H1 (cell line): ENCODE data around the gene NBPF10. TPM values are rescaled to one million over a fixed set of nuclear protein-coding genes. Genes with fewer than 3 reads are reported as not detected.
"Not testable (repeated sequence)": the region's sequence is repeated elsewhere in the genome, so short reads cannot be mapped to it uniquely, and the experiment has no call there.

Source experiments
- CTCF ChIA-PET: fragments of 300-600 bp; sonication (Branson Sonifier 250); formaldehyde crosslinking; loops from one replicate; lab custom pipeline; 2021; ENCODE audit not compliant: partially characterized antibody; lab: Charles Lee
- POLR2A ChIA-PET: fragments of 300-600 bp; sonication (Branson Sonifier 250); formaldehyde crosslinking; loops from one replicate; lab custom pipeline; 2021; ENCODE audit warnings: inconsistent platforms; ENCODE audit not compliant: partially characterized antibody; lab: Charles Lee
- DNase-seq, 2 experiments: peaks; one replicate each; pipeline versions ENCODE4 v3.0.0 to v3.0.0-alpha.2; 2010 to 2022; ENCODE audit warnings: low spot score in 2 of 2, low read depth in 1 of 2, mixed read lengths in 1 of 2
- FAIRE-seq: peaks from 2 replicates; lab custom pipeline; 2011; peaks lifted over from hg19 to GRCh38; lab: Jason Lieb, UNC
- H2AFZ ChIP-seq: 2 replicates; pipeline ENCODE4 v1.8.1; 2012; ENCODE audit warnings: low read length, inconsistent platforms
- H2AK5ac ChIP-seq: 2 replicates; pipeline ENCODE4 v1.6.1; 2013; ENCODE audit warnings: low read depth, low read length
- H2BK120ac ChIP-seq: replicated peaks from 2 replicates; pipeline ENCODE3; 2013; ENCODE audit warnings: low read depth, low read length, inconsistent platforms
- H2BK12ac ChIP-seq: 2 replicates; pipeline ENCODE4 v1.6.1; 2013; ENCODE audit warnings: low read depth, low read length
- H2BK15ac ChIP-seq: 2 replicates; pipeline ENCODE4 v1.6.1; 2013; ENCODE audit warnings: low read length
- H2BK20ac ChIP-seq: 2 replicates; pipeline ENCODE4 v1.6.1; 2013; ENCODE audit warnings: low read length
- H2BK5ac ChIP-seq: 2 replicates; pipeline ENCODE4 v1.6.1; 2013; ENCODE audit warnings: low read depth, low read length
- H3K14ac ChIP-seq: 2 replicates; pipeline ENCODE4 v1.6.1; 2013; ENCODE audit warnings: inconsistent platforms; ENCODE audit not compliant: insufficient read length
- H3K18ac ChIP-seq: 2 replicates; pipeline ENCODE4 v1.6.1; 2013; ENCODE audit warnings: low read length; ENCODE audit errors: extremely low read depth
- H3K23ac ChIP-seq: 2 replicates; pipeline ENCODE4 v1.6.1; 2013; ENCODE audit warnings: inconsistent platforms; ENCODE audit not compliant: insufficient read length
- H3K23me2 ChIP-seq: 2 replicates; pipeline ENCODE4 v1.6.1; 2013; ENCODE audit warnings: low read depth, low read length
- H3K27ac ChIP-seq: 2 replicates; pipeline ENCODE4 v1.6.1; 2011; ENCODE audit warnings: low read depth, low read length, inconsistent platforms
- H3K27me3 ChIP-seq, 4 experiments: replicated peaks in 1 of 4; 1 replicate in 1 of 4; 2 replicates in 3 of 4; pipeline versions ENCODE4 v1.6.1 to v1.8.1; 2011 to 2013; ENCODE audit warnings: low read length in 3 of 4, mild to moderate bottlenecking in 3 of 4, inconsistent platforms in 2 of 4, mixed read lengths in 2 of 4, moderate library complexity in 1 of 4; ENCODE audit not compliant: control insufficient read depth in 3 of 4, insufficient read depth in 3 of 4; ENCODE audit errors: extremely low read depth in 1 of 4
- H3K36me3 ChIP-seq, 4 experiments: 2 replicates each; pipeline versions ENCODE4 v1.6.1 to v1.8.1; 2011 to 2013; ENCODE audit warnings: mild to moderate bottlenecking in 4 of 4, low read length in 3 of 4, moderate library complexity in 2 of 4, control low read depth in 1 of 4, inconsistent platforms in 1 of 4; ENCODE audit not compliant: insufficient read depth in 4 of 4, control insufficient read depth in 2 of 4
- H3K4ac ChIP-seq: replicated peaks from 2 replicates; pipeline ENCODE3; 2013; ENCODE audit warnings: low read length, low read depth, mixed read lengths, inconsistent platforms; ENCODE audit not compliant: insufficient read length
- H3K4me1 ChIP-seq, 4 experiments: replicated peaks in 1 of 4; 1 replicate in 1 of 4; 2 replicates in 3 of 4; pipeline versions ENCODE4 v1.6.1 to v1.8.1; 2011 to 2013; ENCODE audit warnings: low read length in 3 of 4, inconsistent platforms in 2 of 4, mixed read lengths in 1 of 4; ENCODE audit not compliant: insufficient read depth in 4 of 4, control insufficient read depth in 3 of 4
- H3K4me2 ChIP-seq, 2 experiments: 2 replicates each; pipeline versions ENCODE4 v1.6.1 to v1.8.1; 2011 to 2013; ENCODE audit warnings: low read depth in 2 of 2, low read length in 2 of 2, control low read depth in 1 of 2, inconsistent platforms in 1 of 2, mild to moderate bottlenecking in 1 of 2; ENCODE audit not compliant: insufficient read depth in 1 of 2
- H3K4me3 ChIP-seq, 4 experiments: fragments of 200-600, 300-600 bp in 1 of 4; sonication (generic), shearing (Covaris generic), sonication (Bioruptor Twin) in 1 of 4; 2 replicates each; pipeline versions ENCODE4 v1.5.1 to v1.8.1; 2011 to 2016; ENCODE audit warnings: low read length in 4 of 4, low read depth in 3 of 4, control low read depth in 2 of 4, inconsistent platforms in 2 of 4, mild to moderate bottlenecking in 2 of 4, mixed read lengths in 1 of 4, moderate library complexity in 1 of 4; ENCODE audit not compliant: insufficient read depth in 2 of 4; ENCODE audit errors: extremely low read depth in 1 of 4
- H3K56ac ChIP-seq: replicated peaks from 2 replicates; pipeline ENCODE3; 2013; ENCODE audit warnings: low read depth, mild to moderate bottlenecking, mixed read lengths, low read length, inconsistent platforms; ENCODE audit not compliant: insufficient read length
- H3K79me1 ChIP-seq: 2 replicates; pipeline ENCODE4 v1.6.1; 2013; ENCODE audit warnings: low read depth, low read length, control low read depth
- H3K79me2 ChIP-seq, 2 experiments: 2 replicates each; pipeline versions ENCODE4 v1.6.1 to v1.8.1; 2012 to 2013; ENCODE audit warnings: low read length in 2 of 2, mild to moderate bottlenecking in 2 of 2, inconsistent platforms in 1 of 2; ENCODE audit not compliant: insufficient read depth in 2 of 2, control insufficient read depth in 1 of 2
- H3K9ac ChIP-seq, 4 experiments: replicated peaks in 1 of 4; 1 replicate in 1 of 4; 2 replicates in 3 of 4; pipeline versions ENCODE4 v1.6.1 to v1.8.1; 2011 to 2013; ENCODE audit warnings: low read depth in 3 of 4, low read length in 3 of 4, control low read depth in 2 of 4, mild to moderate bottlenecking in 2 of 4, moderate library complexity in 2 of 4, inconsistent platforms in 1 of 4; ENCODE audit errors: extremely low read depth in 1 of 4
- H3K9me3 ChIP-seq, 2 experiments: 2 replicates each; pipeline versions ENCODE4 v1.6.1 to v1.8.1; 2012 to 2013; ENCODE audit warnings: mild to moderate bottlenecking in 2 of 2, moderate library complexity in 2 of 2, control low read depth in 1 of 2, inconsistent platforms in 1 of 2, low read depth in 1 of 2, low read length in 1 of 2, mixed read lengths in 1 of 2; ENCODE audit not compliant: insufficient read depth in 2 of 2
- H4K20me1 ChIP-seq, 2 experiments: replicated peaks in 1 of 2; 2 replicates each; pipeline versions ENCODE3 to v1.8.1; 2011 to 2013; ENCODE audit warnings: inconsistent platforms in 2 of 2, low read length in 2 of 2, mild to moderate bottlenecking in 1 of 2; ENCODE audit not compliant: insufficient read depth in 2 of 2, control insufficient read depth in 1 of 2
- H4K5ac ChIP-seq: 2 replicates; pipeline ENCODE4 v1.6.1; 2013; ENCODE audit warnings: low read length, low read depth, mixed read lengths, inconsistent platforms; ENCODE audit not compliant: insufficient read length
- H4K8ac ChIP-seq: 2 replicates; pipeline ENCODE4 v1.8.0; 2013; ENCODE audit warnings: mild to moderate bottlenecking, moderate library complexity, low read length, inconsistent platforms; ENCODE audit not compliant: insufficient read depth; ENCODE audit errors: extremely low read depth
- H4K91ac ChIP-seq: replicated peaks from 2 replicates; pipeline ENCODE3; 2013; ENCODE audit warnings: low read length, mixed read lengths, inconsistent platforms; ENCODE audit not compliant: insufficient read length
- WGBS, 2 experiments: shearing (Covaris generic) in 1 of 2; methylation state at CpG; one replicate each; pipeline versions ENCODE4 v1.1.6 to v1.1.7; 2013 to 2015; ENCODE audit warnings: low lambda C conversion rate in 2 of 2, mixed read lengths in 2 of 2, inconsistent platforms in 1 of 2, low coverage in 1 of 2, missing lambda C conversion rate in 1 of 2; ENCODE audit not compliant: insufficient replicate concordance in 2 of 2, insufficient coverage in 1 of 2, insufficient read length in 1 of 2; ENCODE audit errors: extremely low coverage in 1 of 2, missing lambda C conversion rate in 1 of 2; 5-methylcytosine and 5-hydroxymethylcytosine counted together
- polyA plus RNA-seq, 7 experiments: library from polyadenylated mRNA; depleted of rRNA in 3 of 7; stranded (reverse) in 5 of 7; unstranded in 2 of 7; fragments of >200 nt in 5 of 7; fragments of 200-250 nt in 2 of 7; gene quantifications; 1 replicate in 5 of 7; 2 replicates in 1 of 7; 4 replicates in 1 of 7; pipeline versions ENCODE4 v1.2.1 to v1.2.3, GENCODE V29; 2011 to 2013; ENCODE audit warnings: missing spikeins in 2 of 7, mixed read lengths in 2 of 7
- total RNA-seq: library from RNA; stranded (reverse); fragmentation: NEBNext Ultra II Directional; extraction: Animal tissue kit (Norgen Biotek cat#: 25700); gene quantifications from 2 replicates; pipeline ENCODE4 v1.2.1, GENCODE V29; 2021

NBPF10 gene
- total and polyA plus RNA-seq, 2 of the 8 experiments (the other 6 are each of a cell fraction or from before 2014, with no cell fraction given): 0.20 to 0.39 TPM

DNA sequence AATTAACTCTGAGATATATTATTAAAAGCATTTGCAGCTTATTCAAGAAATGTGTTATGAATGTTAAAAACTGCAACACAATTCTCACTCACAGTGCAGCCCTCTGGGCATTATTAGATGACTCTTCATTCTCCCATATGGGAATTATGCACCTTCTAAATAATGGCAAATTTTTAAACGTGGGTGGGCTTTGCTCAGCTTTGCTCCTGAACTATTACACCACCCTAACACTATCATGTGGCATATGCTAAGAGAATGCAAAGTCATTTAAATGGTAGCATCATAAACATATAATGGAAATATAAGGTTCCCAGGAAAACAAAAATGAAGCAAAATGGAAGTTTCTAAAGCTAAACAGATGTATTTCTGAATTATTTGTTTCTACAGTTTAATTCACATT is 22.7 kb upstream of the NBPF10 start:
- H4K5ac ChIP-seq, H3K4me2 ChIP-seq, H3K4ac ChIP-seq, H3K36me3 ChIP-seq, H2BK5ac ChIP-seq, H4K91ac ChIP-seq, H3K27me3 ChIP-seq, H4K20me1 ChIP-seq, H3K23me2 ChIP-seq, H2BK20ac ChIP-seq, H3K9me3 ChIP-seq, CTCF ChIA-PET, FAIRE-seq, H3K23ac ChIP-seq, POLR2A ChIA-PET, DNase-seq, H3K4me3 ChIP-seq, H3K79me1 ChIP-seq, H2BK12ac ChIP-seq, H3K9ac ChIP-seq, H3K18ac ChIP-seq, H3K27ac ChIP-seq, H2BK120ac ChIP-seq, H3K56ac ChIP-seq, H3K4me1 ChIP-seq, H4K8ac ChIP-seq, H2AK5ac ChIP-seq, H2AFZ ChIP-seq, H2BK15ac ChIP-seq, H3K79me2 ChIP-seq, H3K14ac ChIP-seq: not testable (repeated sequence)
- no CpG with 5 or more reads among the region's 1 CpG for WGBS, 2 experiments

Other genes with a start within 250 kb of the NBPF10 start
- gene ITGA10, start 234.8 kb downstream of the NBPF10 start, total RNA-seq: 0.45 and 0.48 TPM in 2 replicates
- 0.09 and 0.11 TPM in 2 replicates for gene ITGA10, start 234.8 kb downstream of the NBPF10 start, polyA plus RNA-seq (2011; rRNA removed)
- gene PEX11B, start 226.1 kb downstream of the NBPF10 start, total RNA-seq: 8.1 and 9.1 TPM in 2 replicates
- gene PEX11B, start 226.1 kb downstream of the NBPF10 start, polyA plus RNA-seq (2011; rRNA removed): 11.0 and 15.1 TPM in 2 replicates
- 216 and 222 TPM in 2 replicates for gene RBM8A, start 217.3 kb downstream of the NBPF10 start, total RNA-seq
- 119 and 125 TPM in 2 replicates for gene RBM8A, start 217.3 kb downstream of the NBPF10 start, polyA plus RNA-seq (2011; rRNA removed)
- gene LIX1L, start 186.8 kb downstream of the NBPF10 start, total RNA-seq: 2.9 and 3.0 TPM in 2 replicates
- gene LIX1L, start 186.8 kb downstream of the NBPF10 start, polyA plus RNA-seq (2011; rRNA removed): 3.7 and 3.8 TPM in 2 replicates
- gene ANKRD34A, start 180.2 kb downstream of the NBPF10 start, total RNA-seq: 0.20 and 0.46 TPM in 2 replicates
- 0.15 and 0.19 TPM in 2 replicates for gene ANKRD34A, start 180.2 kb downstream of the NBPF10 start, polyA plus RNA-seq (2011; rRNA removed)
- gene POLR3GL, start 180.1 kb downstream of the NBPF10 start, total RNA-seq: 2.3 and 3.1 TPM in 2 replicates
- 3.5 and 3.9 TPM in 2 replicates for gene POLR3GL, start 180.1 kb downstream of the NBPF10 start, polyA plus RNA-seq (2011; rRNA removed)
- 10.3 and 12.3 TPM in 2 replicates for gene TXNIP, start 148.2 kb downstream of the NBPF10 start, total RNA-seq
- 33.4 and 56.8 TPM in 2 replicates for gene TXNIP, start 148.2 kb downstream of the NBPF10 start, polyA plus RNA-seq (2011; rRNA removed)
- gene HJV, start 123.1 kb downstream of the NBPF10 start, total RNA-seq: 0.32 and 0.46 TPM in 2 replicates
- 0.42 and 0.70 TPM in 2 replicates for gene HJV, start 123.1 kb downstream of the NBPF10 start, polyA plus RNA-seq (2011; rRNA removed)
- 6.2 and 6.9 TPM in 2 replicates for gene NOTCH2NLA, start 84.2 kb upstream of the NBPF10 start, total RNA-seq
- 3.9 and 4.1 TPM in 2 replicates for gene NOTCH2NLA, start 84.2 kb upstream of the NBPF10 start, polyA plus RNA-seq (2011; rRNA removed)